H9 (cell line): Measurements from ENCODE around the gene FANK1. TPM values are rescaled to one million over a fixed set of nuclear protein-coding genes. Genes with fewer than 3 reads are reported as not detected.

Experiments used
- DNase-seq: peaks from one replicate; pipeline ENCODE4 v3.0.0-alpha.2; 2017
- H2AFZ ChIP-seq: one replicate; pipeline ENCODE4 v1.6.1; 2013; ENCODE audit warnings: mild to moderate bottlenecking, low read length, control low read depth, moderate library complexity
- H2AK5ac ChIP-seq: 2 replicates; pipeline ENCODE4 v1.6.1; 2013; ENCODE audit warnings: low read length, control low read depth, mixed read lengths; ENCODE audit not compliant: insufficient read length
- H2BK120ac ChIP-seq: one replicate; pipeline ENCODE4 v1.6.1; 2013; ENCODE audit warnings: low read depth, mild to moderate bottlenecking, low read length, control low read depth, inconsistent platforms; ENCODE audit not compliant: poor library complexity, severe bottlenecking
- H2BK12ac ChIP-seq: 2 replicates; pipeline ENCODE4 v1.6.1; 2013; ENCODE audit warnings: low read length, control low read depth, mixed read lengths, low read depth; ENCODE audit not compliant: insufficient read length
- H2BK15ac ChIP-seq: 2 replicates; pipeline ENCODE4 v1.6.1; 2013; ENCODE audit warnings: low read depth, low read length, control low read depth
- H2BK20ac ChIP-seq: one replicate; pipeline ENCODE4 v1.6.1; 2013; ENCODE audit warnings: low read depth, mild to moderate bottlenecking, low read length, control low read depth, inconsistent platforms; ENCODE audit not compliant: poor library complexity, severe bottlenecking
- H2BK5ac ChIP-seq: 2 replicates; pipeline ENCODE4 v1.6.1; 2013; ENCODE audit warnings: low read length, control low read depth, mixed read lengths; ENCODE audit not compliant: insufficient read length
- H3K14ac ChIP-seq: 2 replicates; pipeline ENCODE4 v1.6.1; 2013; ENCODE audit warnings: low read length, control low read depth; ENCODE audit not compliant: insufficient read depth
- H3K18ac ChIP-seq: 2 replicates; pipeline ENCODE4 v1.6.1; 2013; ENCODE audit warnings: low read depth, mild to moderate bottlenecking, mixed read lengths, low read length, control low read depth; ENCODE audit not compliant: insufficient read length
- H3K23ac ChIP-seq: 2 replicates; pipeline ENCODE4 v1.6.1; 2013; ENCODE audit warnings: low read length, control low read depth, mixed read lengths, low read depth; ENCODE audit not compliant: insufficient read length
- H3K23me2 ChIP-seq: 2 replicates; pipeline ENCODE4 v1.6.1; 2013; ENCODE audit warnings: low read depth, mild to moderate bottlenecking, mixed read lengths, low read length, control low read depth; ENCODE audit not compliant: insufficient read length, poor library complexity, severe bottlenecking
- H3K27ac ChIP-seq: 2 replicates; pipeline ENCODE4 v1.5.1; 2013; ENCODE audit warnings: low read length, control low read depth, mixed read lengths, low read depth; ENCODE audit not compliant: insufficient read length
- H3K27me3 ChIP-seq: 2 replicates; pipeline ENCODE4 v1.6.1; 2013; ENCODE audit warnings: low read length, control low read depth, inconsistent platforms; ENCODE audit not compliant: insufficient read depth
- H3K4ac ChIP-seq: 2 replicates; pipeline ENCODE4 v1.6.1; 2013; ENCODE audit warnings: low read depth, mild to moderate bottlenecking, control low read depth, inconsistent platforms, low read length, moderate library complexity
- H3K4me1 ChIP-seq: 2 replicates; pipeline ENCODE4 v1.6.1; 2013; ENCODE audit warnings: low read length, control low read depth, inconsistent platforms; ENCODE audit not compliant: insufficient read depth
- H3K4me2 ChIP-seq: 2 replicates; pipeline ENCODE4 v1.6.1; 2013; ENCODE audit warnings: low read length, control low read depth, mixed read lengths; ENCODE audit not compliant: insufficient read length, insufficient read depth
- H3K56ac ChIP-seq: 2 replicates; pipeline ENCODE4 v1.6.1; 2013; ENCODE audit warnings: low read depth, mild to moderate bottlenecking, mixed read lengths, low read length, control low read depth; ENCODE audit not compliant: insufficient read length
- H3K79me1 ChIP-seq: 2 replicates; pipeline ENCODE4 v1.6.1; 2013; ENCODE audit warnings: low read depth, mild to moderate bottlenecking, moderate library complexity, low read length, control low read depth, inconsistent platforms; ENCODE audit not compliant: insufficient read depth, poor library complexity, severe bottlenecking
- H3K79me2 ChIP-seq: 2 replicates; pipeline ENCODE4 v1.6.1; 2013; ENCODE audit warnings: low read length, control low read depth, inconsistent platforms; ENCODE audit not compliant: insufficient read depth
- H3K9ac ChIP-seq: 2 replicates; pipeline ENCODE4 v1.6.1; 2013; ENCODE audit warnings: low read length, control low read depth, mixed read lengths; ENCODE audit not compliant: insufficient read length; ENCODE audit errors: extremely low read depth
- H3K9me3 ChIP-seq: one replicate; pipeline ENCODE4 v1.6.1; 2013; ENCODE audit warnings: low read depth, low read length, inconsistent platforms; ENCODE audit not compliant: control insufficient read depth
- H3T11ph ChIP-seq: one replicate; pipeline ENCODE4 v1.6.1; 2013; ENCODE audit warnings: mild to moderate bottlenecking, low read length, control low read depth, inconsistent platforms
- H4K20me1 ChIP-seq: one replicate; pipeline ENCODE4 v1.6.1; 2013; ENCODE audit not compliant: control insufficient read depth, insufficient read length, insufficient read depth
- H4K5ac ChIP-seq: 2 replicates; pipeline ENCODE4 v1.6.1; 2013; ENCODE audit warnings: low read depth, mild to moderate bottlenecking, mixed read lengths, low read length, control low read depth; ENCODE audit not compliant: insufficient read length
- H4K8ac ChIP-seq: replicated peaks from 2 replicates; pipeline ENCODE4 v1.6.1; 2013; ENCODE audit warnings: low read length, control low read depth, mixed read lengths, low read depth; ENCODE audit not compliant: insufficient read length
- H4K91ac ChIP-seq: 2 replicates; pipeline ENCODE4 v1.6.1; 2013; ENCODE audit warnings: low read depth, mild to moderate bottlenecking, moderate library complexity, mixed read lengths, low read length, control low read depth; ENCODE audit not compliant: insufficient read length
- H3K27ac Mint-ChIP-seq, 3 experiments: 2 replicates in 2 of 3; 3 replicates in 1 of 3; pipeline ENCODE4 v1.8.0; 2020 to 2021; ENCODE audit warnings: mixed read lengths in 3 of 3, mild to moderate bottlenecking in 1 of 3, moderate library complexity in 1 of 3
- H3K27me3 Mint-ChIP-seq: 2 replicates; pipeline ENCODE4 v1.8.0; 2021; ENCODE audit warnings: low read depth, mild to moderate bottlenecking, moderate library complexity, mixed read lengths
- H3K36me3 Mint-ChIP-seq, 3 experiments: 2 replicates in 2 of 3; 3 replicates in 1 of 3; pipeline ENCODE4 v1.8.0; 2020 to 2021; ENCODE audit warnings: low read depth in 3 of 3, mixed read lengths in 3 of 3; ENCODE audit not compliant: insufficient read depth in 1 of 3
- H3K4me1 Mint-ChIP-seq, 2 experiments: 2 replicates each; pipeline ENCODE4 v1.8.0; 2020; ENCODE audit warnings: mixed read lengths in 2 of 2
- H3K4me3 Mint-ChIP-seq, 2 experiments: 2 replicates in 1 of 2; 3 replicates in 1 of 2; pipeline ENCODE4 v1.8.0; 2020 to 2021; ENCODE audit warnings: mild to moderate bottlenecking in 2 of 2, mixed read lengths in 2 of 2, moderate library complexity in 1 of 2
- H3K9me3 Mint-ChIP-seq, 2 experiments: 2 replicates in 1 of 2; 3 replicates in 1 of 2; pipeline ENCODE4 v1.8.0; 2020; ENCODE audit warnings: mild to moderate bottlenecking in 2 of 2, mixed read lengths in 2 of 2, moderate library complexity in 1 of 2
- WGBS: extraction: QIAGEN DNeasy Blood & Tissue Kit; methylation state at CpG from one replicate; pipeline ENCODE4 v1.1.7; 2013; ENCODE audit warnings: missing lambda C conversion rate, low lambda C conversion rate, mixed read lengths; ENCODE audit not compliant: insufficient read length; ENCODE audit errors: extremely low coverage; 5-methylcytosine and 5-hydroxymethylcytosine counted together
- total RNA-seq: library from RNA; stranded (reverse); gene quantifications from 2 replicates; pipeline ENCODE4 v1.2.1, GENCODE V29; 2021
- TF ChIP-seq, protein P1 (sequence below): fragments of 200-600 bp; sonication (generic); conservative IDR thresholded peaks from 3 replicates; pipeline ENCODE4 v1.8.0; 2021; ENCODE audit warnings: antibody characterized with exemption, mild to moderate bottlenecking

The FANK1 gene
- total RNA-seq, 1 experiment from 2014 or later: 0.68 TPM

DNA sequence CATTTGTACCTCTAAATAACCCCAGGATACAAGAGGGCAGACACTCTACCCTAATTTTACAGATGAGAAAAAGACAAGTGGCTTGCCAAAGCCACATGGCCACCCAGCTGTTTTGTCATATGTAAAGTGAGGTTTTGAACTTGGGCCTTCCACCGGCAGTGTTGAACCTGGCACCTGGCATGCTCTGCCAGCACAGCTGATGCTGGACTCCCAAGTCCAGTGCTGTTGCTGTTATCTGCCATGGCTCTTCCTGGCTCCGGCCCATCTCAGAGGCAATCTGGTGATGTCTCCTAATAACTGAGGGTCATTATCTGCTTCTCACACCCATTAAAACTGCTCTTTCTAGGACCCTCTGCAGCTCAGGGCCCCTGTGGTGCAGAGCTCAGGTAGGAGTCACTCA is 48.0 kb upstream of the FANK1 start:
- no peak overlapping the region for H3K4me2 ChIP-seq
- H4K91ac ChIP-seq: no peak overlapping the region
- H2BK5ac ChIP-seq: no peak overlapping the region
- H3K9me3 ChIP-seq: no peaks in the 10 kb centered on the region
- no peak for DNase-seq
- Mint-ChIP-seq H3K27ac (no peak overlapping the region; a peak in 1 of 7 replicates), H3K4me1 (no peaks in the 10 kb centered on the region), H3K36me3 (peaks cover 15 to 42% (median 30%) of the 10 kb centered on the region in 3 experiments), H3K9me3 (no peaks in the 10 kb centered on the region), H3K27me3 (no peaks in the 10 kb centered on the region), H3K4me3 (no peak overlapping the region)
- no peak overlapping the region for H4K5ac ChIP-seq
- no peaks in the 10 kb centered on the region for H3K79me2 ChIP-seq
- H2BK12ac ChIP-seq: no peak overlapping the region
- no peak overlapping the region for H2BK120ac ChIP-seq
- H2BK15ac ChIP-seq: no peak overlapping the region
- H4K20me1 ChIP-seq: peaks cover 2% of the 10 kb centered on the region
- H3K4me1 ChIP-seq: no peaks in the 10 kb centered on the region
- H4K8ac ChIP-seq: no peak overlapping the region
- no peaks in the 10 kb centered on the region for H3K79me1 ChIP-seq
- no peak overlapping the region for H2BK20ac ChIP-seq
- no peak overlapping the region for H3K14ac ChIP-seq
- no peak overlapping the region for H3K9ac ChIP-seq
- H3K56ac ChIP-seq: no peak overlapping the region
- WGBS: no CpG with 5 or more reads among the region's 2 CpGs
- no peak overlapping the region for H2AFZ ChIP-seq
- H3K23me2 ChIP-seq: no peaks in the 10 kb centered on the region
- no peak overlapping the region for H3T11ph ChIP-seq
- TF ChIP-seq, protein P1, sequence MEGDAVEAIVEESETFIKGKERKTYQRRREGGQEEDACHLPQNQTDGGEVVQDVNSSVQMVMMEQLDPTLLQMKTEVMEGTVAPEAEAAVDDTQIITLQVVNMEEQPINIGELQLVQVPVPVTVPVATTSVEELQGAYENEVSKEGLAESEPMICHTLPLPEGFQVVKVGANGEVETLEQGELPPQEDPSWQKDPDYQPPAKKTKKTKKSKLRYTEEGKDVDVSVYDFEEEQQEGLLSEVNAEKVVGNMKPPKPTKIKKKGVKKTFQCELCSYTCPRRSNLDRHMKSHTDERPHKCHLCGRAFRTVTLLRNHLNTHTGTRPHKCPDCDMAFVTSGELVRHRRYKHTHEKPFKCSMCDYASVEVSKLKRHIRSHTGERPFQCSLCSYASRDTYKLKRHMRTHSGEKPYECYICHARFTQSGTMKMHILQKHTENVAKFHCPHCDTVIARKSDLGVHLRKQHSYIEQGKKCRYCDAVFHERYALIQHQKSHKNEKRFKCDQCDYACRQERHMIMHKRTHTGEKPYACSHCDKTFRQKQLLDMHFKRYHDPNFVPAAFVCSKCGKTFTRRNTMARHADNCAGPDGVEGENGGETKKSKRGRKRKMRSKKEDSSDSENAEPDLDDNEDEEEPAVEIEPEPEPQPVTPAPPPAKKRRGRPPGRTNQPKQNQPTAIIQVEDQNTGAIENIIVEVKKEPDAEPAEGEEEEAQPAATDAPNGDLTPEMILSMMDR: no peak
- no peak overlapping the region for H3K27ac ChIP-seq
- no peak overlapping the region for H3K23ac ChIP-seq
- H3K18ac ChIP-seq: no peak overlapping the region
- H2AK5ac ChIP-seq: no peak overlapping the region
- no peaks in the 10 kb centered on the region for H3K27me3 ChIP-seq
- no peak overlapping the region for H3K4ac ChIP-seq
